K562 (cell line): ENCODE results near the gene ALG14. TPM values are rescaled to one million over a fixed set of nuclear protein-coding genes. Genes with fewer than 3 reads are reported as not detected.

Experiments
- ETV6 ChIP-seq, 3 experiments: fragments of 150-350 bp in 1 of 3; sonication (generic) in 1 of 3; formaldehyde crosslinking in 1 of 3; IDR thresholded peaks; 2 replicates each; pipeline versions ENCODE4 v1.6.1 to v1.8.0; 2014 to 2022; ENCODE audit warnings: borderline replicate concordance in 2 of 3, low read depth in 2 of 3, antibody characterized with exemption in 1 of 3, low read length in 1 of 3, mild to moderate bottlenecking in 1 of 3, missing genetic modification reagents in 1 of 3
- GTF2A2 ChIP-seq: IDR thresholded peaks from 2 replicates; pipeline ENCODE4 v1.6.1; 2016; ENCODE audit warnings: mild to moderate bottlenecking, missing genetic modification characterization, missing compliant biosample characterization
- HBP1 ChIP-seq: fragments of 450-650 bp; formaldehyde crosslinking; IDR thresholded peaks from 2 replicates; pipeline ENCODE4 v1.4.0; 2022; ENCODE audit warnings: missing genetic modification characterization
- HES1 ChIP-seq: fragments of 450-650 bp; IDR thresholded peaks from 2 replicates; pipeline ENCODE4 v1.6.1; 2016; ENCODE audit warnings: low read depth, mild to moderate bottlenecking, moderate library complexity
- NUFIP1 ChIP-seq: fragments of 450-650 bp; IDR thresholded peaks from 2 replicates; pipeline ENCODE4 v1.6.1; 2018; ENCODE audit not compliant: partially characterized antibody
- PTTG1 ChIP-seq: fragments of 450-650 bp; IDR thresholded peaks from 2 replicates; pipeline ENCODE4 v1.6.1; 2016; ENCODE audit warnings: low read depth, mild to moderate bottlenecking, missing genetic modification characterization, missing compliant biosample characterization
- PYGO2 ChIP-seq: fragments of 450-650 bp; IDR thresholded peaks from 2 replicates; pipeline ENCODE4 v1.6.1; 2016; ENCODE audit warnings: mild to moderate bottlenecking, missing genetic modification characterization, moderate library complexity, missing compliant biosample characterization
- SIN3A ChIP-seq, 2 experiments: fragments of 150-350 bp in 1 of 2; IDR thresholded peaks; 2 replicates each; pipeline ENCODE4 v1.6.1; 2011 to 2016; ENCODE audit warnings: borderline replicate concordance in 2 of 2, low read depth in 2 of 2, low read length in 2 of 2, mild to moderate bottlenecking in 2 of 2, moderate library complexity in 2 of 2; ENCODE audit not compliant: control insufficient read depth in 1 of 2
- SMAD4 ChIP-seq: fragments of 250-450 bp; sonication (Bioruptor Pico); conservative IDR thresholded peaks from 2 replicates; pipeline ENCODE4 v1.8.0; 2021; ENCODE audit warnings: inconsistent platforms, mild to moderate bottlenecking, moderate library complexity
- TCF7L2 ChIP-seq: fragments of 150-350 bp; IDR thresholded peaks from 2 replicates; pipeline ENCODE4 v1.6.1; 2016; ENCODE audit warnings: low read depth, mild to moderate bottlenecking, low read length, moderate library complexity
- THRB ChIP-seq: fragments of 450-650 bp; formaldehyde crosslinking; conservative IDR thresholded peaks from 2 replicates; pipeline ENCODE4 v1.4.0; 2022; ENCODE audit warnings: mild to moderate bottlenecking, missing genetic modification characterization
- YY1 ChIP-seq, 3 experiments: IDR thresholded peaks; 2 replicates each; pipeline ENCODE4 v1.6.1; 2011; ENCODE audit warnings: low read length in 2 of 3, mild to moderate bottlenecking in 2 of 3, moderate library complexity in 2 of 3, borderline replicate concordance in 1 of 3, control low read depth in 1 of 3, low read depth in 1 of 3; ENCODE audit not compliant: insufficient read depth in 3 of 3, insufficient replicate concordance in 2 of 3, control insufficient read depth in 1 of 3, insufficient read length in 1 of 3; ENCODE audit errors: extremely low read depth in 1 of 3
- ZBTB1 ChIP-seq: sonication (generic); formaldehyde crosslinking; IDR thresholded peaks from 2 replicates; pipeline ENCODE4 v1.8.1; 2023; ENCODE audit warnings: missing genetic modification reagents, low read depth, mild to moderate bottlenecking, borderline replicate concordance
- ZNF224 ChIP-seq: sonication (generic); formaldehyde crosslinking; IDR thresholded peaks from 2 replicates; pipeline ENCODE4 v1.8.0; 2022; ENCODE audit warnings: mild to moderate bottlenecking, missing genetic modification reagents
- ZNF395 ChIP-seq: fragments of 200-800 bp; sonication (Bioruptor generic); IDR thresholded peaks from 2 replicates; pipeline ENCODE4 v1.6.1; 2017; ENCODE audit warnings: missing genetic modification characterization, missing compliant biosample characterization
- ZNF583 ChIP-seq: fragments of 250-450 bp; sonication (Bioruptor Pico); IDR thresholded peaks from 2 replicates; pipeline ENCODE4 v1.4.0; 2020
- ZNF584 ChIP-seq: fragments of 200-800 bp; sonication (Bioruptor generic); IDR thresholded peaks from 2 replicates; pipeline ENCODE4 v1.6.1; 2016; ENCODE audit warnings: low read depth, mild to moderate bottlenecking, missing genetic modification characterization, missing compliant biosample characterization
- polyA plus RNA-seq, 8 experiments: library from polyadenylated mRNA; depleted of rRNA in 4 of 8; stranded (reverse) in 5 of 8; unstranded in 3 of 8; fragments of >200 nt; fragmentation: Nextera tagmentation in 2 of 8; fragmentation: Illumina TruSeq in 1 of 8; extraction: Ambion mirVana in 2 of 8; extraction: Trizol in 1 of 8; gene quantifications; 2 replicates each; pipeline versions ENCODE4 v1.2.1 to v1.2.3, GENCODE V29; 2011 to 2014; ENCODE audit warnings: inconsistent platforms in 1 of 8, missing spikeins in 1 of 8
- total RNA-seq, 7 experiments: library from RNA; depleted of rRNA in 6 of 7; stranded (reverse); fragments of >200 nt in 6 of 7; fragmentation: Illumina TruSeq in 2 of 7; extraction: Trizol in 2 of 7; gene quantifications; 2 replicates each; pipeline versions ENCODE4 v1.2.1 to v1.2.3, GENCODE V29; 2011 to 2021; ENCODE audit warnings: low replicate concordance in 1 of 7
- TF ChIP-seq, protein P1 (sequence below): fragments of 250-450 bp; sonication (Bioruptor Pico); IDR thresholded peaks from 2 replicates; pipeline ENCODE4 v1.8.0; 2021; ENCODE audit warnings: borderline replicate concordance, mild to moderate bottlenecking, moderate library complexity; ENCODE audit not compliant: poor library complexity, severe bottlenecking

The ALG14 gene
- total and polyA plus RNA-seq, 9 of the 15 experiments (the other 6 are each of a cell fraction or from before 2014, with no cell fraction given), result 2.8 to 16.2 (median 4.9) TPM

DNA sequence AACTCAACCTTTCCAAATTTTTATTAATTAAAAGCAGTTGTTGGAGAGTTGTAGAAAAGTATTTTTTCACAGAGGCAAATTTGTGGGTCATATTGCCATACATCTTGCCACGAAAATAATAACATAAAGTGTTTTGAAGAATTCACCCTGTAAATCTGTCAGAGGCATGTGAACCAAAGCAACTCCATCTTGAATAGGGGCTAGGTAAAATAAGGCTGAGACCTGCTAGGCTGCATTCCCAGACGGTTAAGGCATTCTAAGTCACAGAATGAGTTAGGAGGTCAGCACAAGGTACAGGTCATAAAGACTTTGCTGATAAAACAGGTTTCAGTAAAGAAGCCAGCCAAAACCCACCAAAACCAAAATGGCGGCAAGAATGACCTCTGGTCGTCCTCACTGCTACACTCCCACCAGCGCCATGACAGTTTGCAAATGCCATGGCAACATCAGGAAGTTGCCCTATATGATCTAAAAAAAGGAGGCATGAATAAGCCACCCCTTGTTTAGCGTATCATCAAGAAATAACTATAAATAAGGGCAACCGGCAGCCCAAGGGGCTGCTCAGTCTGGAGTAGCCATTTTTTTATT lies 141.4 kb downstream of the ALG14 start (continued):
- TF ChIP-seq ETV6 (IDR thresholded peaks at IDR 0.05; ENCODE audit: borderline replicate concordance in 1 of 2, low read depth in 2 of 2, low read length in 1 of 2) (no peak), ETV6 (CRISPR knock-in tag; IDR thresholded peaks at IDR 0.05; ENCODE audit: borderline replicate concordance) (no peak), PYGO2 (tag) (0 out of 2 replicates have a peak, but pooled peaks have one; percentile 36), YY1 (IDR thresholded peaks at IDR 0.05; ENCODE audit: borderline replicate concordance in 1 of 3, control insufficient read depth in 1 of 3, extremely low read depth in 1 of 3, insufficient read depth in 3 of 3, insufficient read length in 1 of 3, insufficient replicate concordance in 2 of 3, low read depth in 1 of 3, low read length in 2 of 3) (peak in 1 of 3 experiments; percentile 60), ZNF584 (CRISPR knock-in tag) (peak; percentile 63; the same call in 1 of the 2 replicates), THRB (CRISPR knock-in tag) (no peak), ZNF395 (peak; percentile 63; the same call in 1 of the 2 replicates), TCF7L2 (no peak), HBP1 (CRISPR knock-in tag) (no peak), NUFIP1 (no peak), PTTG1 (tag) (0 out of 2 replicates have a peak, but pooled peaks have one; percentile 28), SIN3A (IDR thresholded peaks at IDR 0.05; ENCODE audit: borderline replicate concordance in 2 of 2, control insufficient read depth in 1 of 2, low read depth in 2 of 2, low read length in 2 of 2) (no peak), HES1 (no peak), ZBTB1 (CRISPR knock-in tag) (no peak), SMAD4 (CRISPR knock-in tag) (peak; percentile 37), GTF2A2 (tag) (peak; percentile 85), ZNF583 (no peak), ZNF224 (CRISPR knock-in tag) (no peak)
- TF ChIP-seq, protein P1, sequence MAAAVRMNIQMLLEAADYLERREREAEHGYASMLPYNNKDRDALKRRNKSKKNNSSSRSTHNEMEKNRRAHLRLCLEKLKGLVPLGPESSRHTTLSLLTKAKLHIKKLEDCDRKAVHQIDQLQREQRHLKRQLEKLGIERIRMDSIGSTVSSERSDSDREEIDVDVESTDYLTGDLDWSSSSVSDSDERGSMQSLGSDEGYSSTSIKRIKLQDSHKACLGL (CRISPR knock-in tag), result no peak
